ENCODE data around the gene DPY19L3.

DNA sequence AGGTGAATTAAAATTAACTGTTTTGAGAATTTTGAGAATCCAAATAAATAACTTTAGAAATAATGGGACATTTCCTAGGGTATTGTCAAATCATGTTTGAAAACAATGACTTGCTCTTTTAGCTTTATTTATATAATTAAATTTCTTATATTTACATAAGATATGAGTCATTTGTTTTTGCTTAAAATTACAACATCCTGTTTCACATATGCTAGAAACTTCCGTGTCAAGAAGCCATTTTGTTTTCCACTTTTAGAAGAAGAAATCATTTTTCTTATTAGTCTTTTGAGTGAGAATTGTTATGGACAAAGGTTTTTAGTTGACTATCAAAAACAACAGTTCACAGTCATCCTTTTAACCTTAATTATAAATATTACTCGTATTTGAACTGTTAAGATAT is 48.2 kb downstream of the DPY19L3 start:
- no peak for TF ChIP-seq EZH2phosphoT487 (IDR thresholded peaks at IDR 0.05; ENCODE audit: low read depth)
- TF ChIP-seq CTCF (IDR thresholded peaks at IDR 0.05; ENCODE audit: low read depth, low read length) = no peak

Measured in OCI-LY3 (cell line).